RWPE2 (cell line): Measurements from ENCODE around the gene NXN.

Experiments
- ATAC-seq: fragments of 200-7000 bp; cut with Tn5 transposase; 3 replicates; pipeline ENCODE4 v1.9.1; 2021; ENCODE audit warnings: low read depth
- DNase-seq: peaks from one replicate; pipeline ENCODE4 v3.0.0-alpha.2; 2020; ENCODE audit warnings: low spot score
- H3K27ac ChIP-seq: fragments of 450-650 bp; 2 replicates; pipeline ENCODE4 v1.5.1; 2017; ENCODE audit warnings: mild to moderate bottlenecking; ENCODE audit not compliant: poor library complexity, severe bottlenecking
- H3K27me3 ChIP-seq: fragments of 250-450 bp; sonication (Bioruptor Pico); 2 replicates; pipeline ENCODE4 v1.5.1; 2021; ENCODE audit warnings: mild to moderate bottlenecking, moderate library complexity; ENCODE audit not compliant: insufficient read depth, poor library complexity, severe bottlenecking
- H3K36me3 ChIP-seq: fragments of 250-450 bp; sonication (Bioruptor Pico); 2 replicates; pipeline ENCODE4 v1.5.1; 2020; ENCODE audit warnings: low read depth, mild to moderate bottlenecking, moderate library complexity
- H3K4me1 ChIP-seq: fragments of 250-450 bp; sonication (Bioruptor Pico); 2 replicates; pipeline ENCODE4 v1.5.1; 2021; ENCODE audit warnings: mild to moderate bottlenecking, moderate library complexity; ENCODE audit not compliant: insufficient read depth, poor library complexity, severe bottlenecking
- H3K4me3 ChIP-seq: fragments of 250-450 bp; sonication (Bioruptor Pico); 2 replicates; pipeline ENCODE4 v1.5.1; 2021; ENCODE audit warnings: mild to moderate bottlenecking, moderate library complexity; ENCODE audit not compliant: severe bottlenecking
- H3K9me3 ChIP-seq: fragments of 250-450 bp; sonication (Bioruptor Pico); 2 replicates; pipeline ENCODE4 v1.5.1; 2021; ENCODE audit warnings: mild to moderate bottlenecking, moderate library complexity; ENCODE audit not compliant: severe bottlenecking
- CTCF ChIP-seq: fragments of 450-650 bp; IDR thresholded peaks from one replicate; pipeline ENCODE4 v1.5.1; 2017; ENCODE audit warnings: mild to moderate bottlenecking, moderate library complexity; ENCODE audit not compliant: poor library complexity, severe bottlenecking

NXN gene

GRCh38 chr17:981292-981658, 1.7 kb upstream of the NXN start:
- no peaks in the 10 kb centered on the region for H3K27me3 ChIP-seq
- DNase-seq, result no peak
- peaks cover 3% of the 10 kb centered on the region for H3K4me1 ChIP-seq
- H3K27ac ChIP-seq, result no peak overlapping the region
- peak; percentile 65 for TF ChIP-seq CTCF
- no peak for ATAC-seq
- H3K4me3 ChIP-seq, result no peak overlapping the region
- H3K9me3 ChIP-seq, result no peaks in the 10 kb centered on the region
- H3K36me3 ChIP-seq, result peaks cover 8% of the 10 kb centered on the region

- H3K4me1 ChIP-seq, result peaks cover 9% of the 10 kb centered on the region
- ATAC-seq, result peak; percentile 62
- H3K27me3 ChIP-seq, result no peaks in the 10 kb centered on the region
- H3K9me3 ChIP-seq, result no peaks in the 10 kb centered on the region
- peaks cover 15% of the 10 kb centered on the region for H3K36me3 ChIP-seq
- peak overlapping the region; percentile 96 for H3K4me3 ChIP-seq
- peak overlapping the region; percentile 98 for H3K27ac ChIP-seq
- peak; percentile 85 for TF ChIP-seq CTCF
- no peak for DNase-seq
Measured at GRCh38 chr17:980406-981291, 1.1 kb upstream of the NXN start.

GRCh38 chr17:979212-979538, 401 bp downstream of the NXN start:
- H3K27me3 ChIP-seq, result no peaks in the 10 kb centered on the region
- peaks cover 23% of the 10 kb centered on the region for H3K36me3 ChIP-seq
- H3K9me3 ChIP-seq, result no peaks in the 10 kb centered on the region
- ATAC-seq (no peak), DNase-seq (no peak)
- H3K27ac ChIP-seq, result peak overlapping the region; percentile 98
- peaks cover 24% of the 10 kb centered on the region for H3K4me1 ChIP-seq
- peak overlapping the region; percentile 96 for H3K4me3 ChIP-seq
- TF ChIP-seq CTCF, result no peak

GRCh38 chr17:978103-979093, 1.2 kb downstream of the NXN start:
- H3K27me3 ChIP-seq, result no peaks in the 10 kb centered on the region
- no peak for TF ChIP-seq CTCF
- ATAC-seq, result peak; percentile 36
- H3K9me3 ChIP-seq, result no peaks in the 10 kb centered on the region
- peak overlapping the region; percentile 96 for H3K4me3 ChIP-seq
- H3K27ac ChIP-seq, result peak overlapping the region; percentile 98
- peaks cover 29% of the 10 kb centered on the region for H3K36me3 ChIP-seq
- H3K4me1 ChIP-seq, result peaks cover 32% of the 10 kb centered on the region
- DNase-seq, result no peak
